Measurements from ENCODE around the gene TMED6. TPM values are rescaled to one million over a fixed set of nuclear protein-coding genes. Genes with fewer than 3 reads are reported as not detected.

TMED6 gene
- total RNA-seq, 1 donor from 2014 or later: not detected

DNA sequence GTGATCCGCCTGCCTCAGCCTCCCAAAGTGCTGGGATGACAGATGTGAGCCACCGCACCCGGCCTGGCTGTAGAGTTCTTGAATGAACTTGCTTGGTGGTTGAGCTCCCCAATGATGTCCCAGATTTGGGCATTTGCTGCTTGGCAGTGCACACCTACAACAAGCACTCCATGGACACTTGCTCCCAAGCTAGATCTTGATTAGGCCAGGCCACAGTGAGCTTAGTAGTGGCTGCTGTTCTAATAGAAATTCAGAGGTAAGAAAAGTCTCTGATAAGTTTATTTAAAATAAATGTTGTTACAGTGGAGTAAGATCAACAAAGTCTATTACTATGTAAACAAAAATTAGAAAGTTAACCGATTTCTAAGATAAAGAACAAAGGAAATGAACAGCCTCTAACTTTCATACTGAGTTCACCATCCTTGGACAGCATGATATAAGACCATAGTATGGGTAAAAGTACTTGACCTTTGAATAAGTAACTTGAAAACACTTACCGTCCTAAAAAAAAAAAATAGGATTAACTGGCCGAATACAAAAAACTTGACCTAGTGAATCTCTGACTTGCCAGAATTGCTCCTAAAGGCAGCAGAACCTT, 951 bp downstream of the TMED6 start:
- DNase-seq: no peak

- no peak for DNase-seq
These were observed 2.0 kb downstream of the TMED6 start for GRCh38 chr16:69349536-69349935.

GRCh38 chr16:69348222-69348621, 3.4 kb downstream of the TMED6 start:
- DNase-seq: no peak

GRCh38 chr16:69346683-69347082, 4.9 kb downstream of the TMED6 start:
- no peak for DNase-seq

DNA sequence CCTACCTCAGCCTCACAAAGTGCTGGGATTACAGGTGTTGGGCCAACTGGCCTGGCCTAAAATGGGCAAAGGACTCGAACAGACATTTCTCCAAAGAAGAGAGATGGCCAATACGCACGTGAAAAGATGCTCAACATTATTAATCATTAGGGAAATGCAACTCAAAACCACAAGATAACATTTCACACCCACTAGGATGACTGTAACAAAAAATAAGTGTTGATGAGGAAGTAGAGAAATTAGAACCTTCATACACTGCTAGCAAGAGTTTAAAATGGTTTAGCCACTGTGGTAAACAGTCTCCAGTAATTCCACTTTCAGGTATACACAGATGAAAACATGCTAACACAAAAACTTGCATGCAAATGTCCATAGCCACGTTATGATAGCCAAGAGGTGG, 5.7 kb downstream of the TMED6 start:
- DNase-seq: no peak

DNA sequence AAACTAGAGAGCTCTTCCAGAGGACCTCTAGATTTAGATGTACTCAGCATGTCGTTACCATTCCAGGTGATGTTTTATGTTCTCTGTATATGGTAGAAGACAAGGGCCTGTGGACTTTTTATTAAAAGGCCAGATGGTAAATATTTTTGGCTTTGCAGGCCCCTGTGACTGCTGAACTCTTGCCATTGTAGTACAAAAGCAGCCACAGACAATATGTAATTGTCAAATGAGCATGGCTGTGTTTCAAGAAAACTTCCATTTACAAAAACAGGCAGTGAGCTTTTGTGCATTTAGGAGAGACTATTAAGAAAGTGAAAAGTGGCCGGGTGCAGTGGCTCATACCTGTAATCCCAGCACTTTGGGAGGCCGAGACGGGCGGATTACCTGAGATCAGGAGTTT, 7.4 kb downstream of the TMED6 start:
- DNase-seq: no peak

- no peak for DNase-seq
These were observed 11.4 kb downstream of the TMED6 start for GRCh38 chr16:69340095-69340644.

DNA sequence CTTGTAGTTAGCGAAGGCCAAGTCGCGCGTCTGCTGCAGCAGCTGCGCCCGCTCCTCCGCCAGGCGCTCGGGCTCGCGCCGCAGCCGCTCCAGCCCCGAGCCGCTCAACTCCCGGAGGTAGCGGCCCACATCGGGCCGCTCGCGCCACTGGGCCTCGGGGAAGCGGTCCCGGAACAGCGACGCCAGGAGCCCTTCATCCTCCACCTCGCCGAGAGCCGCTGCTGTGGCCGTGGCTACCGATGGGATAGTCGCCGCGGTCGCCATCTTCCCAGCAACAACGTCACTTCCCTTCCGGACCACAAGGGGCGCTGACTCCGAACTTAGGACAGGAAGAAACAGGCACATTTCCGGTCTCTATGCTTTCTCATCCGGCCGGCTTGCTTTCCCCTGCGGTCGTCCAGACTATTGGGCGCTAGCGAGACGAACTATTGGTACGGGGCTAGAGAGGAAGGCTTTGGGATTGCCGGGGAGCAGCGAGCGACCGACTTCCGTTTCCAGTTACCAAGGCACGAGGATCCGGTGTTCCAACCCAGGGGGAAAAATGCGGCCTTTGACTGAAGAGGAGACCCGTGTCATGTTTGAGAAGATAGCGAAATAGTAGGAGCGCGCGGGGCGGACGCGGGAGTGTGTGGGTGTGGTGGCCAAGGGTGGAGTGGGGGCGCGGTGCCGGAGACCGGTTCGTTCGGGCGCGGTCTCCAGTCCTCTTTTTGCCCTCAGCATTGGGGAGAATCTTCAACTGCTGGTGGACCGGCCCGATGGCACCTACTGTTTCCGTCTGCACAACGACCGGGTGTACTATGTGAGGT, 12.1 kb downstream of the TMED6 start, which contains the start of the genes COG8 and NIP7:
Gene COG8, minus strand, starts transcription at position 276 of the 806 bp plus-strand sequence. Its CDS starts 12 bp downstream, at position 264.
Gene NIP7, plus strand, starts transcription at position 484 of the 806 bp plus-strand sequence. Its CDS starts 58 bp downstream, at position 542.
- DNase-seq: peak; percentile 99

GRCh38 chr16:69338557-69339288, 12.9 kb downstream of the TMED6 start:
- no peak for DNase-seq

DNA sequence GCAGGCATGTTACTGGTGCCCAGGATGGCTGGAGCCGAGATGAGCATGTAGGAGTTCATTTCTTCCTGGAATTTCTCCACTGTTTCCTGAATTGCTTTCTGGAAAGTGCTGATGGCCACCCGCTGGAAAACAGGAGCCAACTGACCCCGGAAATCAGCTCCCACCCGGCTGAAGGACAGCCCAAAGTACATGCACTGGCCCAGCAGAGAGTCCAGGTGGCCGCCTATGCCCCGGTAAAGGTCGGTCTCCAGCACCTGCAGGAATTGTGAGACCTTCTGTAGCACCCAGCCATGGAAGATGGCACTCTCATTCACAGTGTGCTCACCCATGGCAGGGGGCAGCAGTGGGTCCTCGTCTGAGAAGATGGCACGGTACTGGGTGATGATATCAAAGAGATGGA, 16.9 kb downstream of the TMED6 start:
- no peak for DNase-seq

- peak; percentile 97 for DNase-seq
These were observed 21.1 kb downstream of the TMED6 start, which contains the start of gene PDF for GRCh38 chr16:69330286-69331109. Gene PDF (minus strand): TSS chr16:69330588. CDS start chr16:69330570, 18 bp downstream.

- DNase-seq: peak; percentile 36
These were observed 22.0 kb downstream of the TMED6 start for GRCh38 chr16:69329369-69330285.

GRCh38 chr16:69328854-69329316, 22.7 kb downstream of the TMED6 start:
- DNase-seq: peak; percentile 50

GRCh38 chr16:69327585-69328310, 23.8 kb downstream of the TMED6 start:
- DNase-seq: no peak

DNA sequence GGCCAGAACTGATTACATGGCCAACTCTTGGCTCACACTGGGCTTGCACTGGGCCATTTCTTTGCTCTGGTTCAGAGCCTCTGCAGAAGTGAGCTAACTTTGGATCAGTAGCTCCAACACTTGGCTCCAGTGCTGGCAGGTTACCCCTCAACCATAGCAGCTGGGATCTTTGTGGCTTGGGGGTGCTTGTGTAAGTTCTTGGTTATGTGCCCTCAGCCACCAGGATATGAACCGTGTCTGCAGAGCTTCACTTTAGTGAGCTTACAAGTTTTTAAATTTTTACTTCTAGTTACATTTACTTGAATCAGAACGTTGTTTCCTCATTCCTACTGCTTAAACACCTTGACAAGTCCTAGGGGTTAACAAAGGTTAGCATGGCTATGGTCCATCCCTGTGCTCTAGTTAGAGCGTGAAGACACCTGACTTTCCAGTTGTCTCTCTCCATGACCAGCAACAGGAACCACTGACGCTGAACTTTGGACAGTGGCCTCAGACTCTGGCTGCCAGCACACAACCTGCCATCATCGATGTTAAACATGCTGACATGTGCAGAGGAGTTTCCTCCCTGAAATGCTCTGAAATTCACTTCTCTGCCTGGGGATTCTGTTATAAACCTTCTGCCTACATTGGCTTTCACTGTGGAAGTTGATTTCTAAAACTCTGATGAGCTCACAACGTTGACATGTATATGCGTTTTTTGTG, 25.3 kb downstream of the TMED6 start:
- DNase-seq: no peak

DNA sequence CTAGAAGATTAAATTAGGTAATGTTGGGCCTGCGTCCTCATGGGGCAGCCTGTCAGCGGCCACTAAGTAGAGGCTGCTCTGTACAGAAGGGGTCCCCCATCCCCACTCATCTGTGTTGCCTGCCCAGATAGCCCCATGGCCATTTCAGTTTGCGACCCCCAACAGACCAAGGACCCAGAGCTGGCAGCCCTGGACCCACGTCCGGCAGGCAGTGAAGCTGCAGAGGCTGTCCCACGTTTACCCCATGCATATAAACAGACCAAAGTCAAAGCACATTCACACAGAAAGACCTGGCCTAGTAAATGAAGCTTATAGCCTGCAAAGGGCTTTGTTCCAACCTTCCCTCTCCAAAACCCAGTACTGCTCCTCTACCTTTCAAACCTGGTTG, 25.8 kb downstream of the TMED6 start:
- no peak for DNase-seq

- DNase-seq: no peak
These were observed 26.9 kb downstream of the TMED6 start for GRCh38 chr16:69324585-69325253.

- peak; percentile 34 for DNase-seq
These were observed 27.5 kb downstream of the TMED6 start for GRCh38 chr16:69324013-69324531.

Data from tongue (tissue), 2 donors.